NOMO-1 treated with DMSO at 0.1 percent for 48 hours (cell line): ENCODE measurements around the gene ACVR2B.

Source experiments
- DNase-seq: peaks from one replicate; lab custom pipeline; 2025; ENCODE audit not compliant: unreplicated experiment; lab: John Stamatoyannopoulos, UW

Gene ACVR2B

GRCh38 chr3:38524141-38524739 is 70.5 kb downstream of the ACVR2B start:
- no peak for DNase-seq

- no peak for DNase-seq
Measured at GRCh38 chr3:38526792-38527191, 73.1 kb downstream of the ACVR2B start.

DNA sequence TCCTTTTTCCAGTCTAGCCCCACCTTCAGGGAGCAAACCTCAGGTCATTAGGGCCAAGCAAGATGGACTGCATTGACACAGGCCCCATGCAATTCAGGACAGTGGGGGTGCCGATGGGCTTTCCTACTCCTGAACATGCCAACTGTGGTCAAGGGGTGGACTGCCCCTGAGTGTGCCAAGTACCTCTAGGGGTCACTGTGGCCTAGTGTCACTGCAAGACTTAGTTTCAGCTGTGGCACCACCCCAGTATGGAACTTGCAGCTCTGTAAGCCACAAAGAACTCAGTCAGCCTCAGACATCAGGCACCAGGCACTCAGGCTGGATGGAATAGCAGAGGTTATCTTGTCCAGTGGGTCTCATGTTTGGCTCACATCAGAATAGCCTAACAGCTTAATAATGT is 74.8 kb downstream of the ACVR2B start:
- no peak for DNase-seq

DNA sequence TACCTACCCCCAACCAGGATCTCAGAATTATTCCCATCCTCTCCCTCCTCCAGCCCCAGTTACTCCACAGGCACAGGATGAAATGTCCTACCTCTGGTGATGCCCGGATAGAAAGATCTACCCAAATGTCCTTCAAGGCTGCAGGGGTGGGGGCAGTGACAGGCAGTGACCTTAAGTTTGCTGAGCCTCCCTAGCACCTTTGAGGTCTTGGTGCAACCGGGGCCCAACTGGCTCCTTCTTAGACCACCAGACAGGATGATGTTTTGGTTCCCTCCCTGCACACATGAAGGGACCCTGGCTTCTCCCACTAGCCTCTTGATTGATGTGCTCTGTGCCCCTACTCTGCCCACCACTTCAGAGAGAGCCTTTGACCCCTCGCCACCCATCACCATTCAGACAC is 78.8 kb downstream of the ACVR2B start:
- DNase-seq = no peak

GRCh38 chr3:38533285-38533976 is 79.7 kb downstream of the ACVR2B start:
- no peak for DNase-seq

GRCh38 chr3:38534180-38534579 is 80.5 kb downstream of the ACVR2B start:
- no peak for DNase-seq

GRCh38 chr3:38534604-38535003 is 80.9 kb downstream of the ACVR2B start:
- DNase-seq = no peak

DNA sequence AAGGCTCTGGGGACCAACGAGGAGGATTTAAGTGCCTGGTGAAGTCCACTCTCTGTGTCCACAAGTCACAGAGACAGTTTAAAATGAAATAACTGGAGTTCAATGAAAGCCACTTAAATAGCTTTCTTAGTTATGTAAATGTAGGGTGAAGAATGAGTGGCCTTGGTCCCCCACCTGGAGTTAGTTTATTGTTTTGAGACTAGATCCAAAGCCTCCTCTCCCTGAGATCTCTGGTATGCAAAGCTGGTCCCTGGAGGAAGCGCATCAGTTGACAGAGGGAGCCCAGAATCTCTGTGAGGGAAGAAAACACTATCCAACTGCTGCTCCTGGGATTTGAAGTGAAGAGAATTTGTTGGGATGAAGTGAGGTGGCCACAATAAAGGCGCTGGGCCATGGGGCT is 83.0 kb downstream of the ACVR2B start:
- no peak for DNase-seq

GRCh38 chr3:38538773-38539353 is 85.2 kb downstream of the ACVR2B start:
- no peak for DNase-seq

DNA sequence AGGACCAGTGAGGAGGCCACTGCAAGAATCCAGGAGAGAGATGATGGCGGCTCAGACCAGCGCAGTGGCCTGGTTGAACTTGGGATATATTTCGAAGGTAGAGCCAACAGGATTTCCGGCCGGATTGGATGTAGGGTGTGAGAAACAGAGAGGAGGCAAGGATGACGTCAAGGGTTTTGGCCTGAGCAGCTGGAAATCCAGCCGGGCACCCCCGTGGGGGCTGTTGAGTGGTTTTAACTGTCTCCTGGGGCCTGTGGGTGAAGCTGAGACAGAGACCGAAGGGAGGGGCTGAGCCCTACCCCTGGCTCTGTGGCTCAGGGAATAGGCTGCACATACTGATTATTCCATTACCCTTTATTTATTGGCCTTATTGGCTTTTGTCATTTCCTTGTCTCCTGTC is 88.1 kb downstream of the ACVR2B start:
- no peak for DNase-seq
